CD4-positive, alpha-beta T cell treated with Interleukin-10 for 1 hour (primary cell): ENCODE results near the gene PHETA2.

Experiments
- DNase-seq: peaks from one replicate; pipeline ENCODE4 v3.0.0-alpha.2; 2020

PHETA2 gene

GRCh38 chr22:42074132-42074811, at the start of gene PHETA2:
Gene PHETA2, plus strand, starts transcription at chr22:42074248. Its CDS starts 3,046 bp downstream, at chr22:42077294.
- peak; percentile 66 for DNase-seq

GRCh38 chr22:42025421-42025820, 48.6 kb upstream of the PHETA2 start:
- no peak for DNase-seq

- no peak for DNase-seq
Observed at GRCh38 chr22:42026705-42027104, 47.3 kb upstream of the PHETA2 start.

GRCh38 chr22:42033263-42034181, 40.5 kb upstream of the PHETA2 start:
- no peak for DNase-seq

- DNase-seq: no peak
Observed at GRCh38 chr22:42035256-42035655, 38.8 kb upstream of the PHETA2 start.

- DNase-seq: no peak
Observed at GRCh38 chr22:42039271-42039670, 34.8 kb upstream of the PHETA2 start.

- no peak for DNase-seq
Observed at GRCh38 chr22:42041784-42042183, 32.3 kb upstream of the PHETA2 start.

- DNase-seq: no peak
Observed at GRCh38 chr22:42050641-42051180, 23.3 kb upstream of the PHETA2 start.

GRCh38 chr22:42052765-42053164, 21.3 kb upstream of the PHETA2 start:
- no peak for DNase-seq

- no peak for DNase-seq
Observed at GRCh38 chr22:42056757-42057511, 17.1 kb upstream of the PHETA2 start.

- DNase-seq: no peak
Observed at GRCh38 chr22:42060489-42060888, 13.6 kb upstream of the PHETA2 start.

GRCh38 chr22:42061041-42061440, 13.0 kb upstream of the PHETA2 start:
- no peak for DNase-seq

GRCh38 chr22:42062506-42063170, 11.4 kb upstream of the PHETA2 start:
- DNase-seq: no peak

GRCh38 chr22:42064629-42065028, 9.4 kb upstream of the PHETA2 start:
- no peak for DNase-seq

GRCh38 chr22:42065438-42066125, 8.5 kb upstream of the PHETA2 start:
- no peak for DNase-seq

- no peak for DNase-seq
Observed at GRCh38 chr22:42066126-42066761, 7.8 kb upstream of the PHETA2 start.

GRCh38 chr22:42066937-42067336, 7.1 kb upstream of the PHETA2 start:
- no peak for DNase-seq

- no peak for DNase-seq
Observed at GRCh38 chr22:42067671-42068251, 6.3 kb upstream of the PHETA2 start.

- DNase-seq: no peak
Observed at GRCh38 chr22:42068291-42068690, 5.8 kb upstream of the PHETA2 start.

- peak; percentile 24 for DNase-seq
Observed at GRCh38 chr22:42069801-42070516, 4.1 kb upstream of the PHETA2 start.
